Measurements from ENCODE around the gene SNX30.

SNX30 gene

GRCh38 chr9:112858005-112858404 is 107.4 kb downstream of the SNX30 start:
- no peak for DNase-seq (ENCODE audit: low read depth in 3 of 3)

GRCh38 chr9:112858625-112859147 is 108.1 kb downstream of the SNX30 start:
- DNase-seq (ENCODE audit: low read depth in 3 of 3): no peak

- no peak for DNase-seq (ENCODE audit: low read depth in 3 of 3)
These were observed 109.9 kb downstream of the SNX30 start for GRCh38 chr9:112860451-112860850.

- DNase-seq (ENCODE audit: low read depth in 3 of 3): no peak
These were observed 110.6 kb downstream of the SNX30 start for GRCh38 chr9:112861155-112861554.

GRCh38 chr9:112861638-112862555 is 111.3 kb downstream of the SNX30 start:
- no peak for DNase-seq (ENCODE audit: low read depth in 3 of 3)

- no peak for DNase-seq (ENCODE audit: low read depth in 3 of 3)
These were observed 112.7 kb downstream of the SNX30 start for GRCh38 chr9:112863214-112863613.

GRCh38 chr9:112863746-112864145 is 113.2 kb downstream of the SNX30 start:
- DNase-seq (ENCODE audit: low read depth in 3 of 3): no peak

- DNase-seq (ENCODE audit: low read depth in 3 of 3): no peak
These were observed 113.8 kb downstream of the SNX30 start for GRCh38 chr9:112864403-112864802.

GRCh38 chr9:112864982-112865381 is 114.4 kb downstream of the SNX30 start:
- DNase-seq (ENCODE audit: low read depth in 3 of 3): no peak

GRCh38 chr9:112866662-112867274 is 116.2 kb downstream of the SNX30 start:
- DNase-seq (ENCODE audit: low read depth in 3 of 3): no peak

GRCh38 chr9:112867275-112867991 is 116.9 kb downstream of the SNX30 start:
- DNase-seq (ENCODE audit: low read depth in 3 of 3): peak in 1 of 3 experiments; percentile 19

GRCh38 chr9:112868461-112868860 is 117.9 kb downstream of the SNX30 start:
- no peak for DNase-seq (ENCODE audit: low read depth in 3 of 3)

GRCh38 chr9:112869041-112869529 is 118.5 kb downstream of the SNX30 start:
- DNase-seq (ENCODE audit: low read depth in 3 of 3): no peak

- DNase-seq (ENCODE audit: low read depth in 3 of 3): no peak
These were observed 119.4 kb downstream of the SNX30 start for GRCh38 chr9:112869917-112870316.

- DNase-seq (ENCODE audit: low read depth in 3 of 3): no peak
These were observed 120.0 kb downstream of the SNX30 start for GRCh38 chr9:112870556-112870955.

GRCh38 chr9:112872019-112872418 is 121.5 kb downstream of the SNX30 start:
- no peak for DNase-seq (ENCODE audit: low read depth in 3 of 3)

- DNase-seq (ENCODE audit: low read depth in 3 of 3): no peak
These were observed 123.3 kb downstream of the SNX30 start for GRCh38 chr9:112873773-112874405.

- DNase-seq (ENCODE audit: low read depth in 3 of 3): no peak
These were observed 128.2 kb downstream of the SNX30 start for GRCh38 chr9:112878752-112879151.

- no peak for DNase-seq (ENCODE audit: low read depth in 3 of 3)
These were observed 130.1 kb downstream of the SNX30 start for GRCh38 chr9:112880650-112881049.

GRCh38 chr9:112881331-112881730 is 130.8 kb downstream of the SNX30 start:
- no peak for DNase-seq (ENCODE audit: low read depth in 3 of 3)

GRCh38 chr9:112884101-112884500 is 133.5 kb downstream of the SNX30 start:
- DNase-seq (ENCODE audit: low read depth in 3 of 3): no peak

GRCh38 chr9:112884721-112885120 is 134.2 kb downstream of the SNX30 start:
- DNase-seq (ENCODE audit: low read depth in 3 of 3): no peak

Data from stimulated activated CD4-positive, alpha-beta T cell treated with anti-CD3 and anti-CD28 coated beads, TNF-alpha, amount 100 ng/mL, for 24 hours (primary cell).